H7 (cell line): ENCODE results near the gene ALDH1L2. TPM values are rescaled to one million over a fixed set of nuclear protein-coding genes. Genes with fewer than 3 reads are reported as not detected.

Experiments
- DNase-seq: peaks from one replicate; pipeline ENCODE4 v3.0.0; 2012
- H3K27me3 ChIP-seq: 2 replicates; pipeline ENCODE4 v1.6.0; 2011; ENCODE audit warnings: mild to moderate bottlenecking, low read length; ENCODE audit not compliant: control insufficient read depth, insufficient read depth
- H3K36me3 ChIP-seq: replicated peaks from 2 replicates; pipeline ENCODE4 v1.5.1; 2011; ENCODE audit warnings: low read length; ENCODE audit not compliant: control insufficient read depth, insufficient read depth
- H3K4me3 ChIP-seq: 2 replicates; pipeline ENCODE4 v1.5.1; 2011; ENCODE audit warnings: low read depth, mild to moderate bottlenecking, control low read depth, low read length, moderate library complexity; ENCODE audit not compliant: insufficient read depth
- total RNA-seq: library from RNA; depleted of rRNA; stranded (reverse); fragments of >200 nt; shearing (Covaris generic); gene quantifications from 2 replicates; pipeline ENCODE4 v1.2.3, GENCODE V29; 2014

ALDH1L2 gene
- total RNA-seq, 1 experiment from 2014 or later: 1.2 TPM

DNA sequence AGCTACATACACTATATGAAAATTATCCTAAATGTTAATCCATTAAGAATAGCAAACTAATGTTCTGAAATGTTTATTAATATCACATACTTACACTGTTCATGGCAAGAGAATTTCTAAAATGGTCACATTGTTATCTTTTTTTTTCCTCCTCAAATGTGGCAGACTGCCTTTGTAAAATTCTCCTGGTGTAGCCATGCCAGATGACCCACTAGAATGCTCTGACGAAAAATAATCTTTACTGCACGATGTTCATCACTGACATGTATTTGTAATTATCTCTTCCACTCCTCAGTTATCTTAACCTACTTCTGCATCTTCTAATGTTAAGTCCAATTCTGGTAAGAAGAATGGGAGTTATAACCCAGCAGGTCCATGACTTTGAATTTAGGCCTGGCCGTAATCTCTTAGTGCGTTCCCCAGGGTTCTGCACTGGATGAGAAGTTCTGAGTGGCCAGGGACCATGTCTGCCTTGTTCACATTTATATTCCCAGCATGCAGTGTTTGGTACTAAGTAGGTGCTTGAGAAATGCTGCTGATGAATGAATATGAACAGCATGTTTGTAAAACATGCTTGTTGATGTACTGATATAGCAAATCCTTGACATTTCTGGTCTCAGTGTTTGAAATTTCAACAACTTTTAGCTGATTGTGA is 51.4 kb downstream of the ALDH1L2 start:
- no peak for DNase-seq
- H3K4me3 ChIP-seq: no peak overlapping the region
- no peaks in the 10 kb centered on the region for H3K27me3 ChIP-seq
- H3K36me3 ChIP-seq: no peaks in the 10 kb centered on the region

DNA sequence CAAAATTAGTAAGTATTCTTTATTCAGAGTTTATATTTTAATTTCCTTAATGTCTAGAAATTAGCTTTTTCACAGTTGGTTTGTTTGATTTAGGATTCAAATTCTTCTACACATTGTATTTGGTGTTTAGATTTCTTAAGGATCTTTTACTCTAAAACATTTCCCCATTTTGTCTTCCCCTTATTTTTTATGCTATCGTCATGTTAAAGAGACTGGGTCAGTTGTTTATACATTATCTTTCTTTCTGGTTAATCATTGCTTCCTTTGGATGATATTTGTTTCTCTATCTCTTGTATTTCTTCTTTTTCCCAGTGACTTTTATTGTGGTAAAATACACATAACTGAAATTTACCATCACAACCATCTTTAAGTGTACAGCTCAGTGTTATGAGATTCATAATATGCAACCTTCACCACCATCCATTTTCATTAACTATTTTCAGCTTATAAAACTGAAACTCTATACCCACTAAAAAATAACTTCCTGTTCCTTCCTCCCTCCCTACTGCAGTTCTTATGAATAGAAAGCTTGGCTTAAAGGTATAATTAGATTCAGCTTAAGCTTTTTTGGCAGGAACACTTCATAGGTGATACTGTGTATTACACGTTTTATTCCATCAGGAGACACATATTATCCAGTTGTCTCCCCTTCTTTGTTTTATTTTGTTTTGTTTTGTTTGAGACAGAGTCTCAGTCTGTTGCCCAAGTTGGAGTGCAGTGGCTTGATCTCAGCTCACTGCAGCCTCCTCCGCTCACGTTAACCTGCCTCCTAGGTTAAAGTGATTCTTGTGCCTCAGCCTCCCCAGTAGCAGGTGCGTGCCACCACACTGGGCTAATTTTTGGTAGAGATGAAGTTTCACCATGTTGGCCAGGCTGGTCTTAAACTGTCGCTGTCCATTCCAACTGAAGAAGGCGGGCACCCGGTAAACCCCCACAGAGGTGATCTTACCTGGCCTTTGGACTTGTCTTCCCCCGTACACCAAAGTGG is 53.1 kb downstream of the ALDH1L2 start:
- Histone ChIP-seq H3K36me3 (no peaks in the 10 kb centered on the region), H3K27me3 (no peaks in the 10 kb centered on the region), H3K4me3 (no peak overlapping the region)
- no peak for DNase-seq

DNA sequence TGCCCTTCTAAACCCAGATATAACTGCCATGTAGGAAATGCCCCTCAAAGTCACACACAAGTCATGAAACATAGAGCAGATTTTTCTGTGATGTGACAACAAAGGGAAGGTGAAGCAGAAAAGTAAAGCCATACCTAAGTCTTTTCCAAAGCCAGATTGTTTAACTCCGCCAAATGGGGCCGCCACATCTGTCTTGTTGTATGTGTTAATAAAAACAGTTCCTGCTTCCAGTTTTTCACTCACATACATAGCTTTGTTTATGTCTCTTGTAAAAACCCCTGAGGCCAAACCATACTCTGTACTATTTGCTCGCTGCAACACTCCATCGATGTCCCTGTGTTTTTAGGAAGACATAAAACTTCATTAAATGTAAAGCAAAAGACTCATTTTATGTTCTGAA is 57.8 kb downstream of the ALDH1L2 start:
- no peak for DNase-seq
- Histone ChIP-seq H3K27me3 (no peaks in the 10 kb centered on the region), H3K36me3 (no peaks in the 10 kb centered on the region), H3K4me3 (no peak overlapping the region)

DNA sequence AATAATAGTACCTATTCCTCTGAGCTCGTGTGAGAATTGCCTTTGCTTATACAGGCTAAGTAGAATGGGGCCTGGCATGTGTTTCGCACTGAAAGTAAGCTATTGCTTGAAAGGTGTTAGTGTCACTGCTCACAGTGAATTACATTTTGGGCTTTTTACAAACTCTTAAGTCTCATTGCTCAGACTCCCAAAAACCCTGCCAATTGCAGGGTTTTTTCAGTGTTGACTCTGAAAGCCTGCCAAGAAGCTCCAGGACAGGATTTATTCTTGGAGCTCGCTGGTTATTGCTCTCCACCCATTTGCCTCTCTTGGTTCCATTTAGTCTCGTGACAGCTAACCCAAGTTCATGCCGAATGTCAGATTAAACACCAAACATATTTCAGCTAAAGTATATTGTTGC is 58.4 kb downstream of the ALDH1L2 start:
- no peak for DNase-seq
- no peaks in the 10 kb centered on the region for H3K36me3 ChIP-seq

DNA sequence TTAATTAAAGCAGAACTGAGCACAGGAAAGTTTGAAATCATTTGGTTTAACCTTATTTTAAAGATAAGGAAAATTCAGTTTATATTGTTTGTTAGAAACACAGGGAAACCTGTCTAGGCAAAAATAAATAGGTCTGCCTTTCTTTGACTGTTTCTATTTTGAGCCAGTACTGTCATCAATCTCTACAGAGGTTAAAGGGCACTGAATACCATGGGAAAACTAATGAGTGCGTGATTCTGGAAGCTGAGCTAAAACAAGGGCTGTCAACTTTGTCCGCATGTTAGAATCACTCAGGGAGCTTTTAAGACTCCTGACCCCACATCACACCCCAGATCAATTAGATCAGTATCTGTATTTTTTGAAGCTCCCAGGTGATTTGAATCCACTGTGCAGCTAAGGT is 59.3 kb downstream of the ALDH1L2 start:
- Histone ChIP-seq H3K36me3 (no peaks in the 10 kb centered on the region), H3K4me3 (no peak overlapping the region), H3K27me3 (no peaks in the 10 kb centered on the region)
- no peak for DNase-seq

More for the DNA sequence above, 58.4 kb downstream of the ALDH1L2 start:
- H3K4me3 ChIP-seq: no peak overlapping the region
- H3K27me3 ChIP-seq: no peaks in the 10 kb centered on the region

DNA sequence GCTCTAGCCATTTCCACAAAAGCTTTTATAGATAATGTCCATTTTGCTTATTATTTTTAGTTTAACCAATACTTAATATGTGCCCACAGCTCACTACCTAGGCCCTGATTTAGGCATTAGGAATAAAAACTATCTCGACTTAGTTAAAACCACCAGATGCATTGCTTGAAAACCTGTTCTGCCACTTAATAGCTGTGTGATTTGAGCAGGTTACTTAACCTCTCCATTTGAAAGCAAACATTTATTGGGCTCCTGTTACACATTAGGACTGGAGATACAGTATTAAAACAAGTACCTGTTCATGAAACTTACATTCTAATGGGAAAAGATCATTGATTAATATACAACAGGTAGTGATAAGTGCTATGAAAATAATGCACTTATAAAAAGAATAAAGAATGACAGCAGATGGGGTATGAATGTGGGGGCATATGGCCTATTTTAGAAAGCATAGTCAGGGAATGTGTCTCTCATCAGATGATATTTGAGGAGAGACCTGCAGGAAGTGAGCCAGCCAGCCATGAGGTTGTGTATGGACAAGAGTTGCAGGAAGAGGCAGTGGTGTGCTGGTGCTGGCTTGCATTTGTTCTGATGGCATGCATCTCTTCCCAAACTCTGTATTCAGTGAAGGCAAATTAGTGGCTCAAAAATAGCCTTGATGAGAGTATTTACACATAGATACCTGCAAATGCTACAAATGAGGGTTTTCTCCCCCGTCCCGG is 63.9 kb downstream of the ALDH1L2 start:
- Histone ChIP-seq H3K4me3 (no peak overlapping the region), H3K27me3 (no peaks in the 10 kb centered on the region), H3K36me3 (no peaks in the 10 kb centered on the region)
- no peak for DNase-seq

DNA sequence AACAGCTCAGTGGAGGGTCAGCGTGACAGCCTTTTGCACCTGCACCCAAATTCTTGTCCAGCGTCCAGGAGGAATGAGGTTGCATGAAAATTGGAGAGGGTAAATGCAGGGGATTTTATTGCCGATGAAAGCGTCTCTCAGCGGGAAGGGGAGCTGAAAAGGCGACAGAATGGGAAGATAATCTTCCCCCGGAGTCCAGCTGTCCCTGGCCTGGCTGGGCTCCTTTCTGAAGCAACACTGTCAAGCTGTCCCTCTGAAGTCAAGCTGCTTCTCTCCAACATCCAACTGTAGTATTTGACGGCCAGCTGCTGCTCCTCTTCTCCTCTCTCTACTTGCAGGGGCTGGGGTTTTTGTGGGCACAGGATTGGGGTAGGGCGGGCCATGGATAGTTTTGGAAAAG is 65.5 kb downstream of the ALDH1L2 start:
- no peak overlapping the region for H3K4me3 ChIP-seq
- no peaks in the 10 kb centered on the region for H3K27me3 ChIP-seq
- DNase-seq: no peak
- H3K36me3 ChIP-seq: no peaks in the 10 kb centered on the region

DNA sequence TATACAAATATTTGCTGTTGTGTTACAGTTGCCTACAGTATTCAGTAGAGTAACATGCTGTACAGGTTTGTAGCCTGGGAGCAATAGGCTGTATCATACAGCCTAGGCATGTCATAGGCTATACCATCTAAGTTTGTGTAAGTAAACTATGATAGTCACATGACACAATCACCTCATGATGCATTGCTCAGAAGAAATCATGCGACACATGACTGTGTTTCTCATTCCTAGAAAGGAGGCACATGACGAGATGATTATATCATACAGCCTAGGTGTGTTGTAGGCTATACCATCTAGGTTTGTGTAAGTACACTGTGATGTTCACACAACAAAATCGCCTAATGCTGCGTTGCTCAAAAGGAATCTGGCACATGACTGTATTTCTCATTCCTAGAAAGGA is 66.2 kb downstream of the ALDH1L2 start:
- no peaks in the 10 kb centered on the region; the same call in 1 of the 2 replicates for H3K36me3 ChIP-seq
- no peak for DNase-seq
- no peaks in the 10 kb centered on the region for H3K27me3 ChIP-seq
- no peak overlapping the region for H3K4me3 ChIP-seq

DNA sequence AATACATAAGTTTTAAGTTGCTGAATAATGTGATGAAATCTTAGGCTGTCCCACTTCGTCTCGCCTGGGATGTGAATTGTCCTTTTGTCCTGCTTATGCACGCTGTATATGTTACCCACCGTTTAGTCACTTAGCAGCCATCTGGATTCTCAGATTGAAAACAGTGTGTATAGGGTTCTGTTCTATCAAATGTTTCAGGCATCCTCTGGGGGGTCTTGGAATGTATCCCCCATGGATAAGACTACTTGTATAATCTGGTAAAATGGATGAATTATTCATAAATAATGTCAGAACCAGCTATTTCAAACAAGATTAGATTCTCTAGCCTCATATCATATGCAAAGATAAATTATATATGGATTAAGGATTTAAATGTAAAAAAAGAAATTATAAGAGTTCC is 68.7 kb downstream of the ALDH1L2 start:
- no peak for DNase-seq

DNA sequence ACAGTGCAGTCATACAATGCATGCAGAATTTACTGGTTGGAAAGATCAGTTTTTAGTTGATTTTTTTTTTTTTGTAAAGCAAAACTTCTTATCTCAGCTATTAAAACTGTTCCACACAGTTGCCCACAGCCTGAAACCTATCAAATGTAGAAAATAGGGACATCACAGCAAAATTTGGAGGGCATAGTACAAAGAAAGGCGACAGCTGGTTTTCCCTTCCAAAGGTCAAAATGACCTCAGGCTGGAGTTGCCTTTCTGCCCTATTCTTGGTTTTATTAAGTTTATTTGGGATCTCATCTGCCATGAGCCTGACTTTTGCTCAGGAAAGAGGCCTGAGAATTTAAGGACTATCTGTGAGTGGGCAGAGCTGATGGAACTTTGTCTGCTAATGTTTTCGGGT is 69.7 kb downstream of the ALDH1L2 start:
- DNase-seq: no peak
- H3K27me3 ChIP-seq: no peaks in the 10 kb centered on the region
- no peaks in the 10 kb centered on the region; the same call in 1 of the 2 replicates for H3K36me3 ChIP-seq
- no peak overlapping the region for H3K4me3 ChIP-seq

More for the DNA sequence above, 68.7 kb downstream of the ALDH1L2 start:
- H3K27me3 ChIP-seq: no peaks in the 10 kb centered on the region
- H3K4me3 ChIP-seq: no peak overlapping the region
- H3K36me3 ChIP-seq: no peaks in the 10 kb centered on the region; the same call in 1 of the 2 replicates

DNA sequence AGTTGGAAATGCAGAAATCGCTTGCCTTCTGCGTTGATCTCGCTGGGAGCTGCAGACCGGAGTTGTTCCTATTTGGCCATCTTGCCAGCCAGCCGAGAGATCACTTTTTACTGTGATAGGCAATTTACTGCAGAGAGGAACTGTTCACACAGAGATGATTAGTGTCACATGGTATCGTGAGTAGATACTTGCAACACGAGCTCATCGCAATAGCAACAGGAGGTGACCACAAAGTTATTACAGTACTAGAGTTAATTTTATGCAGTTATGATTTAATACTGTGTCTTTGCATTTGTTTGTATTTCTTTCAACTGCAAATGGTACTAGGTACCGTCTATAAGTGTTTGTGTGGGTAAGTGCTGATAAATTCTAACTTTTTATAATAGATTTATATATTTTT is 70.4 kb downstream of the ALDH1L2 start:
- DNase-seq: no peak

DNA sequence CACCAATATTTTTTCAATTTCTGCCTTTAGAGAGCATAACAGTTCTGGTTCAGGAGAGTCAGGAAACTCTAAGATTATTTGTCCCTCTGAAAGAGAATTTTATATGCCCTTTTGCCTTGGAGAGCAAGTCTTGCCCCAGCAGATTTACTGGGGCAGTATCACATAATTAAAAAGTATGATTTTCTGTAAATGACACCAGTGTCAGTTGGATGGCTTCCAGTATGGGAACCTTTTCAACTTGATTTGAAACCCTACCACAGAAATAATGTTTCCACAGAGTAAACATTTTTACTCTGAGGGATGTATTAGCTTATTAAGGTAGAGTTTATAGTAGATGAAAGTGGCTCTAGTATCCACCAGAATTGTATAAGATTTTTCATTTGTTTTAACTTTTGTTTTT is 82.8 kb downstream of the ALDH1L2 start:
- no peak overlapping the region for H3K4me3 ChIP-seq
- no peak for DNase-seq
- no peaks in the 10 kb centered on the region for H3K27me3 ChIP-seq
- peaks cover 13% of the 10 kb centered on the region for H3K36me3 ChIP-seq

More for the DNA sequence above, 70.4 kb downstream of the ALDH1L2 start:
- Histone ChIP-seq H3K4me3 (no peak overlapping the region), H3K36me3 (no peaks in the 10 kb centered on the region; the same call in 1 of the 2 replicates), H3K27me3 (no peaks in the 10 kb centered on the region)

DNA sequence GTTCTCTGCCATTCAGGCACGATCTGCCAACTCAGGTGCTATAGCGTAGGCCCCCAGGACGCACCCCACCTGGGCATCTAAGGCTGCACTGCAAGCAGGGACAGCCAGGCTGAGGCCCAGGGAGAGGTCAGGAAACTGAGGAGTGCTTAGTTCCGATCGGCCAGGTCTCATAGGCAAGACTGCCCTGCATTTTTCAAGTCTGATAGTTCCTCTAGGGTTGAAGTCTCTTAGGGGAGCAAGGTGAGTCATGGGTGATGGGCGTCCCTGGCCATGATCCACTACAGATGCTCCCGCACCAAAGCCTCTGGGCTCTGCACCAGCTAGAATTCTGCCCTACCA is 84.9 kb downstream of the ALDH1L2 start:
- H3K36me3 ChIP-seq: peaks cover 20% of the 10 kb centered on the region
- DNase-seq: no peak
- no peaks in the 10 kb centered on the region for H3K27me3 ChIP-seq
- H3K4me3 ChIP-seq: no peak overlapping the region

DNA sequence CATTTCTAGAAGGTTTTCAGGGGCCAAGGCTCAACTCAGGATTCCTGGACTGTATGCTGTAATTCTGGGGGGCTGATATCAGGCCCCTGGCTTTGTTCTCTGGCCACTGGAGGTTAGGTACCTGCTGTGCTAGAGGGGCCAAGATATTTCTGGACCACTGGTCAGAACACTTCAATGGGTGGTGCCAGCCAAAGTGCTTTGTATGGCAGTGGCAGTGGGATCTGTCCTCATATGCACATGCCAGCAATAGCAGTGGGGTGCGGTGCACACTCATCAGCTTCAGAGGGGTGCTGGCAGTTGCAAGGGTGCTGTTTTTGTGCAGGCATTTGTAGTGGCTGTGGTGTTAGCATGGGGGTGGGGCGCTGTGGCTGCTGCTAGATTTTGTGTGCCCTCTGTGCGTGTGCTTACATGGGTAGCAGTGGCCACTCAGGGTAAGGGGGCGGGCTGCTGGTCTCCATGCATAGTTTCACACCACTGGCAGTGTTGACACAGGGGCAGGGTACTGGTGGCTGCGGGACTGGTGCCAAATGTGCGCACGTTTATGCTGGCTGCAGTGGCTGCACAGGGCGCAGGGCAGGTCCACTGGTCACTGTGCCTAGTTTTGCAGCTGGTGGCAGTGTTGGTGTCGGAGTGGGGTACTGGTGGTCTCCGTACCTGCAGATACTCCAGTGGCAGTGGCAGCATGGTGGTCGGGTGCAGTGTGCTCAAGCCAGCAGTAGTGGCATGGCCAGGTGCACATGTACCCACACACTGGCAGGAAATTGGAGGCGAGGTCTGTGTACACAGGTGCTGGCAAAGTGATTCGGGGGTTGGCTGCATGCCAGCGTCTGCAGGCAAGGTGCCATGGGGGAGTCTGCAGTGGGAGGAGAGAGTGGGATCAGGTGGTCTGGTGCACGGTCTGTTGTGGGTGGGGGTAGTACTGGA is 85.6 kb downstream of the ALDH1L2 start:
- peaks cover 20% of the 10 kb centered on the region for H3K36me3 ChIP-seq
- no peak for DNase-seq
- H3K4me3 ChIP-seq: no peak overlapping the region
- H3K27me3 ChIP-seq: no peaks in the 10 kb centered on the region
